HEK293 (cell line): ENCODE results near the gene STARD5.

Source experiments
- CTCF ChIA-PET: fragments of 350-600 bp; formaldehyde crosslinking; extraction: SDS; loops from one replicate; lab custom pipeline; 2021; ENCODE audit warnings: antibody characterized with exemption; lab: Yijun Ruan, JAX
- POLR2A ChIA-PET: fragments of 300-600 bp; formaldehyde crosslinking; extraction: SDS; loops from one replicate; lab custom pipeline; 2020; ENCODE audit warnings: antibody characterized with exemption, inconsistent platforms; lab: Yijun Ruan, JAX
- H3K27ac ChIP-seq: fragments of 200-500 bp; sonication (Bioruptor generic); 2 replicates; pipeline ENCODE4 v1.5.1; 2014; ENCODE audit warnings: low read depth, low read length, control low read depth, inconsistent platforms; ENCODE audit errors: extremely low read depth
- H3K36me3 ChIP-seq, 2 experiments: fragments of 200-500 bp in 1 of 2; sonication (Bioruptor generic) in 1 of 2; 1 replicate in 1 of 2; 2 replicates in 1 of 2; pipeline ENCODE4 v1.5.1; 2014 to 2017; ENCODE audit warnings: inconsistent platforms in 2 of 2, low read length in 2 of 2; ENCODE audit not compliant: control insufficient read depth in 2 of 2, insufficient read depth in 1 of 2
- H3K4me1 ChIP-seq: fragments of 200-500 bp; sonication (Bioruptor generic); 2 replicates; pipeline ENCODE4 v1.5.1; 2014; ENCODE audit warnings: mild to moderate bottlenecking, low read length, inconsistent platforms; ENCODE audit not compliant: control insufficient read depth, insufficient read depth
- H3K4me3 ChIP-seq: 2 replicates; pipeline ENCODE4 v1.5.1; 2011; ENCODE audit warnings: low read depth, mild to moderate bottlenecking, control low read depth, low read length, moderate library complexity
- H3K9me3 ChIP-seq: fragments of 200-500 bp; sonication (Bioruptor generic); 2 replicates; pipeline ENCODE4 v1.5.1; 2014; ENCODE audit warnings: low read depth, low read length, inconsistent platforms; ENCODE audit not compliant: control insufficient read depth, insufficient read depth
- AEBP2 ChIP-seq: fragments of 450-650 bp; formaldehyde crosslinking; IDR thresholded peaks from 2 replicates; pipeline ENCODE4 v1.5.1; 2016; ENCODE audit warnings: missing biosample characterization, missing genetic modification characterization, borderline replicate concordance
- GLI4 ChIP-seq: fragments of 450-650 bp; formaldehyde crosslinking; IDR thresholded peaks from 2 replicates; pipeline ENCODE4 v1.5.1; 2016; ENCODE audit warnings: missing biosample characterization, missing genetic modification characterization
- HOXA7 ChIP-seq: sonication (generic); formaldehyde crosslinking; IDR thresholded peaks from 2 replicates; pipeline ENCODE4 v1.8.1; 2022; ENCODE audit warnings: missing genetic modification reagents, borderline replicate concordance
- KLF16 ChIP-seq: fragments of 450-650 bp; formaldehyde crosslinking; IDR thresholded peaks from 2 replicates; pipeline ENCODE4 v1.5.1; 2017; ENCODE audit warnings: missing biosample characterization, missing genetic modification characterization
- KLF17 ChIP-seq: fragments of 450-650 bp; formaldehyde crosslinking; IDR thresholded peaks from 2 replicates; pipeline ENCODE4 v1.5.1; 2016; ENCODE audit warnings: missing biosample characterization, missing genetic modification characterization
- SALL2 ChIP-seq: fragments of 450-650 bp; formaldehyde crosslinking; IDR thresholded peaks from 2 replicates; pipeline ENCODE4 v1.5.0; 2017; ENCODE audit warnings: missing biosample characterization, mild to moderate bottlenecking, missing genetic modification characterization, borderline replicate concordance
- SCRT2 ChIP-seq: fragments of 450-650 bp; formaldehyde crosslinking; IDR thresholded peaks from 2 replicates; pipeline ENCODE4 v1.5.1; 2016; ENCODE audit warnings: missing biosample characterization, missing genetic modification characterization
- SETDB1 ChIP-seq: IDR thresholded peaks from one replicate; pipeline ENCODE4 v1.6.1; 2017; ENCODE audit warnings: mild to moderate bottlenecking, low read length, moderate library complexity, mixed read lengths; ENCODE audit not compliant: insufficient read length
- ZNF133 ChIP-seq: fragments of 450-650 bp; formaldehyde crosslinking; IDR thresholded peaks from 2 replicates; pipeline ENCODE4 v1.5.1; 2016; ENCODE audit warnings: missing biosample characterization, missing genetic modification characterization
- ZNF169 ChIP-seq: fragments of 450-650 bp; formaldehyde crosslinking; IDR thresholded peaks from 2 replicates; pipeline ENCODE4 v1.5.1; 2016; ENCODE audit warnings: missing biosample characterization, missing genetic modification characterization
- ZNF354C ChIP-seq: fragments of 450-650 bp; formaldehyde crosslinking; IDR thresholded peaks from 2 replicates; pipeline ENCODE4 v1.5.1; 2016; ENCODE audit warnings: missing biosample characterization, missing genetic modification characterization, low read depth, borderline replicate concordance
- ZNF394 ChIP-seq: fragments of 450-650 bp; formaldehyde crosslinking; IDR thresholded peaks from 2 replicates; pipeline ENCODE4 v1.5.1; 2016; ENCODE audit warnings: missing biosample characterization, missing genetic modification characterization, mild to moderate bottlenecking, moderate library complexity, borderline replicate concordance
- ZNF416 ChIP-seq: fragments of 450-650 bp; formaldehyde crosslinking; IDR thresholded peaks from 2 replicates; pipeline ENCODE4 v1.5.1; 2016; ENCODE audit warnings: missing biosample characterization, missing genetic modification characterization
- ZNF423 ChIP-seq: fragments of 450-650 bp; formaldehyde crosslinking; IDR thresholded peaks from 2 replicates; pipeline ENCODE4 v1.5.1; 2016; ENCODE audit warnings: missing biosample characterization, missing genetic modification characterization
- ZNF510 ChIP-seq: fragments of 450-650 bp; formaldehyde crosslinking; IDR thresholded peaks from 2 replicates; pipeline ENCODE4 v1.5.1; 2018; ENCODE audit warnings: mild to moderate bottlenecking, missing genetic modification characterization, missing biosample characterization; ENCODE audit not compliant: insufficient replicate concordance
- ZNF514 ChIP-seq: fragments of 450-650 bp; formaldehyde crosslinking; IDR thresholded peaks from 2 replicates; pipeline ENCODE4 v1.5.1; 2016; ENCODE audit warnings: missing biosample characterization, missing genetic modification characterization
- ZNF561 ChIP-seq: fragments of 450-650 bp; IDR thresholded peaks from 2 replicates; pipeline ENCODE4 v1.5.1; 2018; ENCODE audit warnings: missing biosample characterization, missing genetic modification characterization, borderline replicate concordance
- ZNF626 ChIP-seq: fragments of 450-650 bp; sonication (Bioruptor Pico); formaldehyde crosslinking; IDR thresholded peaks from 2 replicates; pipeline ENCODE4 v1.5.1; 2018; ENCODE audit warnings: missing biosample characterization, missing genetic modification characterization, inconsistent platforms
- ZNF785 ChIP-seq: fragments of 450-650 bp; formaldehyde crosslinking; IDR thresholded peaks from 2 replicates; pipeline ENCODE4 v1.5.1; 2016; ENCODE audit warnings: missing biosample characterization, missing genetic modification characterization
- ZNF843 ChIP-seq: fragments of 450-650 bp; formaldehyde crosslinking; IDR thresholded peaks from 2 replicates; pipeline ENCODE4 v1.5.1; 2016; ENCODE audit warnings: missing biosample characterization, missing genetic modification characterization
- ZSCAN4 ChIP-seq: fragments of 450-650 bp; formaldehyde crosslinking; IDR thresholded peaks from 2 replicates; pipeline ENCODE4 v1.5.1; 2017; ENCODE audit warnings: missing biosample characterization, missing genetic modification characterization
- TF ChIP-seq, protein P1 (sequence below): fragments of 450-650 bp; IDR thresholded peaks from 2 replicates; pipeline ENCODE4 v1.5.1; 2018; ENCODE audit warnings: missing biosample characterization, mild to moderate bottlenecking, missing genetic modification characterization
- TF ChIP-seq, protein P2 (sequence below): IDR thresholded peaks from 2 replicates; pipeline ENCODE4 v1.6.1; 2011; ENCODE audit warnings: mild to moderate bottlenecking, low read depth, low read length, borderline replicate concordance
- TF ChIP-seq, protein P3 (sequence below): fragments of 450-650 bp; formaldehyde crosslinking; IDR thresholded peaks from 2 replicates; pipeline ENCODE4 v1.5.1; 2016; ENCODE audit warnings: missing biosample characterization, missing genetic modification characterization, low read depth
- TF ChIP-seq, protein P4 (sequence below): fragments of 450-650 bp; formaldehyde crosslinking; IDR thresholded peaks from 2 replicates; pipeline ENCODE4 v1.5.1; 2016; ENCODE audit warnings: missing biosample characterization, missing genetic modification characterization

STARD5 gene

GRCh38 chr15:81362790-81363189 is 38.8 kb upstream of the STARD5 start:
- Histone ChIP-seq H3K9me3 (no peaks in the 10 kb centered on the region), H3K36me3 (no peaks in the 10 kb centered on the region), H3K27ac (no peak overlapping the region), H3K4me1 (no peaks in the 10 kb centered on the region), H3K4me3 (no peak overlapping the region)
- TF ChIP-seq SETDB1, result no peak
- TF ChIP-seq ZNF169 (tag by site-specific recombination), result no peak
- no peak for TF ChIP-seq ZNF354C (tag by site-specific recombination)
- TF ChIP-seq, protein P1, sequence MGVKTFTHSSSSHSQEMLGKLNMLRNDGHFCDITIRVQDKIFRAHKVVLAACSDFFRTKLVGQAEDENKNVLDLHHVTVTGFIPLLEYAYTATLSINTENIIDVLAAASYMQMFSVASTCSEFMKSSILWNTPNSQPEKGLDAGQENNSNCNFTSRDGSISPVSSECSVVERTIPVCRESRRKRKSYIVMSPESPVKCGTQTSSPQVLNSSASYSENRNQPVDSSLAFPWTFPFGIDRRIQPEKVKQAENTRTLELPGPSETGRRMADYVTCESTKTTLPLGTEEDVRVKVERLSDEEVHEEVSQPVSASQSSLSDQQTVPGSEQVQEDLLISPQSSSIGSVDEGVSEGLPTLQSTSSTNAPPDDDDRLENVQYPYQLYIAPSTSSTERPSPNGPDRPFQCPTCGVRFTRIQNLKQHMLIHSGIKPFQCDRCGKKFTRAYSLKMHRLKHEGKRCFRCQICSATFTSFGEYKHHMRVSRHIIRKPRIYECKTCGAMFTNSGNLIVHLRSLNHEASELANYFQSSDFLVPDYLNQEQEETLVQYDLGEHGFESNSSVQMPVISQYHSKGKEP (tag by site-specific recombination), result no peak
- no peak for TF ChIP-seq SCRT2 (tag by site-specific recombination)
- no peak for TF ChIP-seq GLI4 (tag by site-specific recombination)
- no peak for TF ChIP-seq ZNF416 (tag by site-specific recombination)
- TF ChIP-seq ZNF510 (tag by site-specific recombination), result no peak
- TF ChIP-seq ZNF394 (tag by site-specific recombination), result 0 out of 2 replicates have a peak, but pooled peaks have one; percentile 33
- TF ChIP-seq, protein P2, sequence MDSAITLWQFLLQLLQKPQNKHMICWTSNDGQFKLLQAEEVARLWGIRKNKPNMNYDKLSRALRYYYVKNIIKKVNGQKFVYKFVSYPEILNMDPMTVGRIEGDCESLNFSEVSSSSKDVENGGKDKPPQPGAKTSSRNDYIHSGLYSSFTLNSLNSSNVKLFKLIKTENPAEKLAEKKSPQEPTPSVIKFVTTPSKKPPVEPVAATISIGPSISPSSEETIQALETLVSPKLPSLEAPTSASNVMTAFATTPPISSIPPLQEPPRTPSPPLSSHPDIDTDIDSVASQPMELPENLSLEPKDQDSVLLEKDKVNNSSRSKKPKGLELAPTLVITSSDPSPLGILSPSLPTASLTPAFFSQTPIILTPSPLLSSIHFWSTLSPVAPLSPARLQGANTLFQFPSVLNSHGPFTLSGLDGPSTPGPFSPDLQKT, result no peak
- TF ChIP-seq ZNF514 (tag by site-specific recombination), result no peak
- no peak for TF ChIP-seq KLF16 (tag by site-specific recombination)
- no peak for TF ChIP-seq HOXA7 (CRISPR knock-in tag)
- no peak for TF ChIP-seq ZNF626 (tag by site-specific recombination)
- TF ChIP-seq KLF17 (tag by site-specific recombination), result 0 out of 2 replicates have a peak, but pooled peaks have one; percentile 65
- no peak for TF ChIP-seq ZNF785 (tag by site-specific recombination)
- TF ChIP-seq ZNF561 (tag by site-specific recombination), result no peak
- no peak for TF ChIP-seq ZNF843 (tag by site-specific recombination)
- ChIA-PET POLR2A (no interaction called here), CTCF (interaction anchor here (1.0 to 1.2 kb wide), 2 partner anchors 22 to 97 kb away, joined by 3 to 4 read pairs; no protein-coding TSS in a partner anchor)

DNA sequence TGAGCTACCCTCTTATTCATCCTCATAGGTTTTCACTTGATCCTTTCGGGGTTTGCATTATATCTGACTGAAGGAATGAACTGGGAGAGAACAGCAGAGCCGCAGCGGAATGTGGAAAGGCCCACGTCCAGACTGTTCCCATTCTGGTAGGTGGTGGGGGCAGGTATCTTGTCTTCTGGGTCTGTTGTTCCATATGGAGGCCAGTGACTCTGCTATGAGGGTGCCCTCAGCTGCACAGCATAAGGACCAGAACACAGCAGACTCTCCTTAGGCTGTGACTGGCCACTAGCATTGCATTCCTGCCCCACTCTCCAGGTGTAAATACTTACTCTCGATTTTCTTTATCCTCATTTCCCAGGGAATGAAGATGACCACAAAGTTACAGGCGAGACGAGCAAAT is 38.0 kb upstream of the STARD5 start:
- Histone ChIP-seq H3K4me1 (0 out of 2 replicates have a peak, but pooled peaks cover 3% of the 10 kb centered on the region), H3K27ac (no peak overlapping the region), H3K9me3 (no peaks in the 10 kb centered on the region), H3K36me3 (no peaks in the 10 kb centered on the region), H3K4me3 (no peak overlapping the region)
- ChIA-PET CTCF (interaction anchor here (1.0 to 1.2 kb wide), 2 partner anchors 21 to 96 kb away, joined by 3 to 4 read pairs; no protein-coding TSS in a partner anchor), POLR2A (no interaction called here)
- no peak for TF ChIP-seq SALL2 (tag by site-specific recombination)
- TF ChIP-seq AEBP2 (tag by site-specific recombination), result no peak
- TF ChIP-seq ZNF423 (tag by site-specific recombination), result no peak
- no peak for TF ChIP-seq ZNF133 (tag by site-specific recombination)
- TF ChIP-seq, protein P3, sequence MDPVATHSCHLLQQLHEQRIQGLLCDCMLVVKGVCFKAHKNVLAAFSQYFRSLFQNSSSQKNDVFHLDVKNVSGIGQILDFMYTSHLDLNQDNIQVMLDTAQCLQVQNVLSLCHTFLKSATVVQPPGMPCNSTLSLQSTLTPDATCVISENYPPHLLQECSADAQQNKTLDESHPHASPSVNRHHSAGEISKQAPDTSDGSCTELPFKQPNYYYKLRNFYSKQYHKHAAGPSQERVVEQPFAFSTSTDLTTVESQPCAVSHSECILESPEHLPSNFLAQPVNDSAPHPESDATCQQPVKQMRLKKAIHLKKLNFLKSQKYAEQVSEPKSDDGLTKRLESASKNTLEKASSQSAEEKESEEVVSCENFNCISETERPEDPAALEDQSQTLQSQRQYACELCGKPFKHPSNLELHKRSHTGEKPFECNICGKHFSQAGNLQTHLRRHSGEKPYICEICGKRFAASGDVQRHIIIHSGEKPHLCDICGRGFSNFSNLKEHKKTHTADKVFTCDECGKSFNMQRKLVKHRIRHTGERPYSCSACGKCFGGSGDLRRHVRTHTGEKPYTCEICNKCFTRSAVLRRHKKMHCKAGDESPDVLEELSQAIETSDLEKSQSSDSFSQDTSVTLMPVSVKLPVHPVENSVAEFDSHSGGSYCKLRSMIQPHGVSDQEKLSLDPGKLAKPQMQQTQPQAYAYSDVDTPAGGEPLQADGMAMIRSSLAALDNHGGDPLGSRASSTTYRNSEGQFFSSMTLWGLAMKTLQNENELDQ (tag by site-specific recombination), result no peak
- TF ChIP-seq, protein P4, sequence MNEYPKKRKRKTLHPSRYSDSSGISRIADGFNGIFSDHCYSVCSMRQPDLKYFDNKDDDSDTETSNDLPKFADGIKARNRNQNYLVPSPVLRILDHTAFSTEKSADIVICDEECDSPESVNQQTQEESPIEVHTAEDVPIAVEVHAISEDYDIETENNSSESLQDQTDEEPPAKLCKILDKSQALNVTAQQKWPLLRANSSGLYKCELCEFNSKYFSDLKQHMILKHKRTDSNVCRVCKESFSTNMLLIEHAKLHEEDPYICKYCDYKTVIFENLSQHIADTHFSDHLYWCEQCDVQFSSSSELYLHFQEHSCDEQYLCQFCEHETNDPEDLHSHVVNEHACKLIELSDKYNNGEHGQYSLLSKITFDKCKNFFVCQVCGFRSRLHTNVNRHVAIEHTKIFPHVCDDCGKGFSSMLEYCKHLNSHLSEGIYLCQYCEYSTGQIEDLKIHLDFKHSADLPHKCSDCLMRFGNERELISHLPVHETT (tag by site-specific recombination), result no peak
- TF ChIP-seq ZSCAN4 (tag by site-specific recombination), result no peak
